H9 (cell line): Measurements from ENCODE around the gene LEMD3. TPM values are rescaled to one million over a fixed set of nuclear protein-coding genes. Genes with fewer than 3 reads are reported as not detected.

Experiments used
- DNase-seq: peaks from one replicate; pipeline ENCODE4 v3.0.0-alpha.2; 2017
- H2AFZ ChIP-seq: one replicate; pipeline ENCODE4 v1.6.1; 2013; ENCODE audit warnings: mild to moderate bottlenecking, low read length, control low read depth, moderate library complexity
- H2AK5ac ChIP-seq: 2 replicates; pipeline ENCODE4 v1.6.1; 2013; ENCODE audit warnings: low read length, control low read depth, mixed read lengths; ENCODE audit not compliant: insufficient read length
- H2BK120ac ChIP-seq: one replicate; pipeline ENCODE4 v1.6.1; 2013; ENCODE audit warnings: low read depth, mild to moderate bottlenecking, low read length, control low read depth, inconsistent platforms; ENCODE audit not compliant: poor library complexity, severe bottlenecking
- H2BK12ac ChIP-seq: 2 replicates; pipeline ENCODE4 v1.6.1; 2013; ENCODE audit warnings: low read length, control low read depth, mixed read lengths, low read depth; ENCODE audit not compliant: insufficient read length
- H2BK15ac ChIP-seq: 2 replicates; pipeline ENCODE4 v1.6.1; 2013; ENCODE audit warnings: low read depth, low read length, control low read depth
- H2BK20ac ChIP-seq: one replicate; pipeline ENCODE4 v1.6.1; 2013; ENCODE audit warnings: low read depth, mild to moderate bottlenecking, low read length, control low read depth, inconsistent platforms; ENCODE audit not compliant: poor library complexity, severe bottlenecking
- H2BK5ac ChIP-seq: 2 replicates; pipeline ENCODE4 v1.6.1; 2013; ENCODE audit warnings: low read length, control low read depth, mixed read lengths; ENCODE audit not compliant: insufficient read length
- H3K14ac ChIP-seq: 2 replicates; pipeline ENCODE4 v1.6.1; 2013; ENCODE audit warnings: low read length, control low read depth; ENCODE audit not compliant: insufficient read depth
- H3K18ac ChIP-seq: 2 replicates; pipeline ENCODE4 v1.6.1; 2013; ENCODE audit warnings: low read depth, mild to moderate bottlenecking, mixed read lengths, low read length, control low read depth; ENCODE audit not compliant: insufficient read length
- H3K23ac ChIP-seq: 2 replicates; pipeline ENCODE4 v1.6.1; 2013; ENCODE audit warnings: low read length, control low read depth, mixed read lengths, low read depth; ENCODE audit not compliant: insufficient read length
- H3K23me2 ChIP-seq: 2 replicates; pipeline ENCODE4 v1.6.1; 2013; ENCODE audit warnings: low read depth, mild to moderate bottlenecking, mixed read lengths, low read length, control low read depth; ENCODE audit not compliant: insufficient read length, poor library complexity, severe bottlenecking
- H3K27ac ChIP-seq: 2 replicates; pipeline ENCODE4 v1.5.1; 2013; ENCODE audit warnings: low read length, control low read depth, mixed read lengths, low read depth; ENCODE audit not compliant: insufficient read length
- H3K27me3 ChIP-seq: 2 replicates; pipeline ENCODE4 v1.6.1; 2013; ENCODE audit warnings: low read length, control low read depth, inconsistent platforms; ENCODE audit not compliant: insufficient read depth
- H3K4ac ChIP-seq: 2 replicates; pipeline ENCODE4 v1.6.1; 2013; ENCODE audit warnings: low read depth, mild to moderate bottlenecking, control low read depth, inconsistent platforms, low read length, moderate library complexity
- H3K4me1 ChIP-seq: 2 replicates; pipeline ENCODE4 v1.6.1; 2013; ENCODE audit warnings: low read length, control low read depth, inconsistent platforms; ENCODE audit not compliant: insufficient read depth
- H3K4me2 ChIP-seq: 2 replicates; pipeline ENCODE4 v1.6.1; 2013; ENCODE audit warnings: low read length, control low read depth, mixed read lengths; ENCODE audit not compliant: insufficient read length, insufficient read depth
- H3K56ac ChIP-seq: 2 replicates; pipeline ENCODE4 v1.6.1; 2013; ENCODE audit warnings: low read depth, mild to moderate bottlenecking, mixed read lengths, low read length, control low read depth; ENCODE audit not compliant: insufficient read length
- H3K79me1 ChIP-seq: 2 replicates; pipeline ENCODE4 v1.6.1; 2013; ENCODE audit warnings: low read depth, mild to moderate bottlenecking, moderate library complexity, low read length, control low read depth, inconsistent platforms; ENCODE audit not compliant: insufficient read depth, poor library complexity, severe bottlenecking
- H3K79me2 ChIP-seq: 2 replicates; pipeline ENCODE4 v1.6.1; 2013; ENCODE audit warnings: low read length, control low read depth, inconsistent platforms; ENCODE audit not compliant: insufficient read depth
- H3K9ac ChIP-seq: 2 replicates; pipeline ENCODE4 v1.6.1; 2013; ENCODE audit warnings: low read length, control low read depth, mixed read lengths; ENCODE audit not compliant: insufficient read length; ENCODE audit errors: extremely low read depth
- H3K9me3 ChIP-seq: one replicate; pipeline ENCODE4 v1.6.1; 2013; ENCODE audit warnings: low read depth, low read length, inconsistent platforms; ENCODE audit not compliant: control insufficient read depth
- H3T11ph ChIP-seq: one replicate; pipeline ENCODE4 v1.6.1; 2013; ENCODE audit warnings: mild to moderate bottlenecking, low read length, control low read depth, inconsistent platforms
- H4K20me1 ChIP-seq: one replicate; pipeline ENCODE4 v1.6.1; 2013; ENCODE audit not compliant: control insufficient read depth, insufficient read length, insufficient read depth
- H4K5ac ChIP-seq: 2 replicates; pipeline ENCODE4 v1.6.1; 2013; ENCODE audit warnings: low read depth, mild to moderate bottlenecking, mixed read lengths, low read length, control low read depth; ENCODE audit not compliant: insufficient read length
- H4K8ac ChIP-seq: replicated peaks from 2 replicates; pipeline ENCODE4 v1.6.1; 2013; ENCODE audit warnings: low read length, control low read depth, mixed read lengths, low read depth; ENCODE audit not compliant: insufficient read length
- H4K91ac ChIP-seq: 2 replicates; pipeline ENCODE4 v1.6.1; 2013; ENCODE audit warnings: low read depth, mild to moderate bottlenecking, moderate library complexity, mixed read lengths, low read length, control low read depth; ENCODE audit not compliant: insufficient read length
- H3K27ac Mint-ChIP-seq, 3 experiments: 2 replicates in 2 of 3; 3 replicates in 1 of 3; pipeline ENCODE4 v1.8.0; 2020 to 2021; ENCODE audit warnings: mixed read lengths in 3 of 3, mild to moderate bottlenecking in 1 of 3, moderate library complexity in 1 of 3
- H3K27me3 Mint-ChIP-seq: 2 replicates; pipeline ENCODE4 v1.8.0; 2021; ENCODE audit warnings: low read depth, mild to moderate bottlenecking, moderate library complexity, mixed read lengths
- H3K36me3 Mint-ChIP-seq, 3 experiments: 2 replicates in 2 of 3; 3 replicates in 1 of 3; pipeline ENCODE4 v1.8.0; 2020 to 2021; ENCODE audit warnings: low read depth in 3 of 3, mixed read lengths in 3 of 3; ENCODE audit not compliant: insufficient read depth in 1 of 3
- H3K4me1 Mint-ChIP-seq, 2 experiments: 2 replicates each; pipeline ENCODE4 v1.8.0; 2020; ENCODE audit warnings: mixed read lengths in 2 of 2
- H3K4me3 Mint-ChIP-seq, 2 experiments: 2 replicates in 1 of 2; 3 replicates in 1 of 2; pipeline ENCODE4 v1.8.0; 2020 to 2021; ENCODE audit warnings: mild to moderate bottlenecking in 2 of 2, mixed read lengths in 2 of 2, moderate library complexity in 1 of 2
- H3K9me3 Mint-ChIP-seq, 2 experiments: 2 replicates in 1 of 2; 3 replicates in 1 of 2; pipeline ENCODE4 v1.8.0; 2020; ENCODE audit warnings: mild to moderate bottlenecking in 2 of 2, mixed read lengths in 2 of 2, moderate library complexity in 1 of 2
- CTCF ChIP-seq: fragments of 200-600 bp; sonication (generic); conservative IDR thresholded peaks from 3 replicates; pipeline ENCODE4 v1.8.0; 2021; ENCODE audit warnings: antibody characterized with exemption, mild to moderate bottlenecking
- WGBS: extraction: QIAGEN DNeasy Blood & Tissue Kit; methylation state at CpG from one replicate; pipeline ENCODE4 v1.1.7; 2013; ENCODE audit warnings: missing lambda C conversion rate, low lambda C conversion rate, mixed read lengths; ENCODE audit not compliant: insufficient read length; ENCODE audit errors: extremely low coverage; 5-methylcytosine and 5-hydroxymethylcytosine counted together
- total RNA-seq: library from RNA; stranded (reverse); gene quantifications from 2 replicates; pipeline ENCODE4 v1.2.1, GENCODE V29; 2021

Gene LEMD3
- total RNA-seq, 1 experiment from 2014 or later: 38.1 TPM

DNA sequence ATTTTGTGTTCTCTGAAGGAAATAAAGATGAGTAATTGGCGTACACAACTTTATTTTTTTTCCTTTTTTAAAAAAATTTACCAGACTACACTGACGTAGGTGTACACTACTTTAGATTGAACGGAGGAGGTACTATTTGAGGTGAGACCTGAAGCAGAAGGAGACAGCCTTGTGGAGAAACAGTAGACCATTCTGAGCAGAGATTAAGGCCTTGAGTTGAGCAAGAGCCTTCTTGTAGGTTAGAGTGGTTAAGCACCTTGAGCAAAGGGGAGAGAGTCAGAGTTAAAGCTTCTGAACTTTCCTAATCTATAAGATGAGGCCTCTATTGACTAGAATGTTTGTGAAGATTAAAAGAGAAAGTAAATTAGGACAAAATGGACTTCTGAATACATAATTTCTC lies 2.5 kb downstream of the LEMD3 start:
- H2BK12ac ChIP-seq: no peak overlapping the region
- no peak overlapping the region for H3K9ac ChIP-seq
- H2BK5ac ChIP-seq: no peak overlapping the region
- H3K79me2 ChIP-seq: peaks cover 25% of the 10 kb centered on the region
- no peak overlapping the region for H2BK15ac ChIP-seq
- H3K27me3 ChIP-seq: no peaks in the 10 kb centered on the region
- H2AK5ac ChIP-seq: no peak overlapping the region
- H4K20me1 ChIP-seq: no peaks in the 10 kb centered on the region
- H4K91ac ChIP-seq: no peak overlapping the region
- Mint-ChIP-seq H3K36me3 (peaks cover 5 to 8% (median 7%) of the 10 kb centered on the region in 3 experiments; a peak in 5 of 7 replicates), H3K4me1 (peaks cover 16 to 23% of the 10 kb centered on the region in 2 experiments), H3K27ac (no peak overlapping the region), H3K9me3 (peaks cover 5 to 12% of the 10 kb centered on the region in 2 experiments; a peak in 4 of 5 replicates), H3K4me3 (peak overlapping the region; percentile 91 to 97), H3K27me3 (peaks cover 21% of the 10 kb centered on the region)
- H4K5ac ChIP-seq: no peak overlapping the region
- no peak overlapping the region for H3K4ac ChIP-seq
- peaks cover 8% of the 10 kb centered on the region for H3K79me1 ChIP-seq
- H3K4me2 ChIP-seq: peak overlapping the region; percentile 98
- H3K23ac ChIP-seq: no peak overlapping the region
- WGBS: no CpG with 5 or more reads among the region's 3 CpGs
- H2AFZ ChIP-seq: no peak overlapping the region
- no peak for DNase-seq
- H3K23me2 ChIP-seq: peaks cover 16% of the 10 kb centered on the region
- no peak overlapping the region for H2BK120ac ChIP-seq
- H3K56ac ChIP-seq: no peak overlapping the region
- no peaks in the 10 kb centered on the region for H3K9me3 ChIP-seq
- no peak overlapping the region for H3K18ac ChIP-seq
- TF ChIP-seq CTCF: no peak
- no peak overlapping the region for H3T11ph ChIP-seq
- no peak overlapping the region for H2BK20ac ChIP-seq
- H3K14ac ChIP-seq: no peak overlapping the region
- H3K4me1 ChIP-seq: no peaks in the 10 kb centered on the region; the same call in 1 of the 2 replicates
- H4K8ac ChIP-seq: no peak overlapping the region
- no peak overlapping the region for H3K27ac ChIP-seq
